ENCODE measurements around the gene PRKN.

DNA sequence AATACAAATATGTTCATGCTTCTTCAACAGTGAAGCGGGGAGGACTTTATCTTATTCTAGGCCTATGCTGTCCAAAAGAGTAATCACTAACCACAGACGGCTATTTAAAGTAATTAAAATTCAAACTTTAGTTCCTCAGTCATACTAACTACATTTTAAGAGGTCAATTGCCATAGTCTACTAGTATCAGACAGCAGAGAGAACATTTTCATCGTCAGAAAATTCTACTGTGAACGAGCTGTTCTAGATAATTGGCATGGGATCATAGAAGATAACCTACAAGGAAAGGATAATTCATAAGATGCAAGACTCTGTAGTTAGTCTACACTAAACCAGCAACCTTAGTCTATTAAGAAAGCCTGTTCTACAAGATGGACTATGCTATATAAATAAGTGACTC lies 44.4 kb downstream of the PRKN start:
- TF ChIP-seq, protein P1, sequence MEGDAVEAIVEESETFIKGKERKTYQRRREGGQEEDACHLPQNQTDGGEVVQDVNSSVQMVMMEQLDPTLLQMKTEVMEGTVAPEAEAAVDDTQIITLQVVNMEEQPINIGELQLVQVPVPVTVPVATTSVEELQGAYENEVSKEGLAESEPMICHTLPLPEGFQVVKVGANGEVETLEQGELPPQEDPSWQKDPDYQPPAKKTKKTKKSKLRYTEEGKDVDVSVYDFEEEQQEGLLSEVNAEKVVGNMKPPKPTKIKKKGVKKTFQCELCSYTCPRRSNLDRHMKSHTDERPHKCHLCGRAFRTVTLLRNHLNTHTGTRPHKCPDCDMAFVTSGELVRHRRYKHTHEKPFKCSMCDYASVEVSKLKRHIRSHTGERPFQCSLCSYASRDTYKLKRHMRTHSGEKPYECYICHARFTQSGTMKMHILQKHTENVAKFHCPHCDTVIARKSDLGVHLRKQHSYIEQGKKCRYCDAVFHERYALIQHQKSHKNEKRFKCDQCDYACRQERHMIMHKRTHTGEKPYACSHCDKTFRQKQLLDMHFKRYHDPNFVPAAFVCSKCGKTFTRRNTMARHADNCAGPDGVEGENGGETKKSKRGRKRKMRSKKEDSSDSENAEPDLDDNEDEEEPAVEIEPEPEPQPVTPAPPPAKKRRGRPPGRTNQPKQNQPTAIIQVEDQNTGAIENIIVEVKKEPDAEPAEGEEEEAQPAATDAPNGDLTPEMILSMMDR (conservative IDR thresholded peaks at IDR 0.05), result no peak
- TF ChIP-seq EZH2 (IDR thresholded peaks at IDR 0.05; ENCODE audit: low read depth), result no peak
